Caco-2 (cell line): ENCODE measurements around the gene MACROD2. TPM values are rescaled to one million over a fixed set of nuclear protein-coding genes. Genes with fewer than 3 reads are reported as not detected.
"Not testable (repeated sequence)": the region's sequence is repeated elsewhere in the genome, so short reads cannot be mapped to it uniquely, and the experiment has no call there.

Experiments
- BruUV-seq: library from RNA; stranded (reverse); fragments of 400-500 nt; replicated peaks from 2 replicates; lab custom pipeline; 2021; lab: Mats Ljungman, UMichigan
- CTCF ChIA-PET: fragments of 300-600 bp; sonication (Branson Sonifier 250); formaldehyde crosslinking; loops from one replicate; lab custom pipeline; 2022; ENCODE audit warnings: antibody characterized with exemption; lab: Charles Lee
- POLR2A ChIA-PET: fragments of 300-600 bp; sonication (Branson Sonifier 250); formaldehyde crosslinking; loops from one replicate; lab custom pipeline; 2022; ENCODE audit warnings: antibody characterized with exemption; lab: Charles Lee
- DNase-seq, 2 experiments: peaks; one replicate each; pipeline versions ENCODE4 v3.0.0 to v3.0.0-alpha.2; 2020 to 2022
- H3K27me3 ChIP-seq: replicated peaks from 2 replicates; pipeline ENCODE4 v1.6.0; 2011; ENCODE audit warnings: low read length; ENCODE audit not compliant: control insufficient read depth, insufficient read depth
- H3K36me3 ChIP-seq: 2 replicates; pipeline ENCODE4 v1.5.1; 2011; ENCODE audit warnings: low read length; ENCODE audit not compliant: control insufficient read depth, insufficient read depth
- H3K4me1 ChIP-seq: fragments of 250-450 bp; sonication (Bioruptor Pico); 2 replicates; pipeline ENCODE4 v1.5.1; 2020; ENCODE audit warnings: mild to moderate bottlenecking
- H3K4me3 ChIP-seq: 2 replicates; pipeline ENCODE4 v1.5.1; 2011; ENCODE audit warnings: low read depth, mild to moderate bottlenecking, control low read depth, low read length
- H3K9me3 ChIP-seq: fragments of 250-450 bp; sonication (Bioruptor Pico); 2 replicates; pipeline ENCODE4 v1.5.1; 2020; ENCODE audit warnings: mild to moderate bottlenecking, moderate library complexity
- H3K27ac Mint-ChIP-seq: one replicate; pipeline ENCODE4 v1.8.0; 2022; ENCODE audit warnings: mixed read lengths; ENCODE audit not compliant: unreplicated experiment
- H3K27me3 Mint-ChIP-seq: one replicate; pipeline ENCODE4 v1.8.0; 2022; ENCODE audit warnings: mixed read lengths; ENCODE audit not compliant: insufficient read depth, unreplicated experiment
- H3K36me3 Mint-ChIP-seq: one replicate; pipeline ENCODE4 v1.8.0; 2022; ENCODE audit warnings: mild to moderate bottlenecking, mixed read lengths; ENCODE audit not compliant: insufficient read depth, unreplicated experiment
- H3K4me1 Mint-ChIP-seq: one replicate; pipeline ENCODE4 v1.8.0; 2022; ENCODE audit warnings: low read depth, mixed read lengths; ENCODE audit not compliant: unreplicated experiment
- H3K4me3 Mint-ChIP-seq: one replicate; pipeline ENCODE4 v1.8.0; 2022; ENCODE audit warnings: mild to moderate bottlenecking, moderate library complexity, mixed read lengths; ENCODE audit not compliant: unreplicated experiment
- H3K9me3 Mint-ChIP-seq: one replicate; pipeline ENCODE4 v1.8.0; 2022; ENCODE audit warnings: mixed read lengths; ENCODE audit not compliant: unreplicated experiment
- CTCF ChIP-seq, 2 experiments: fragments of 200-600 bp in 1 of 2; IDR thresholded peaks; 1 replicate in 1 of 2; 2 replicates in 1 of 2; pipeline versions ENCODE4 v1.5.1 to v1.8.0; 2011 to 2022; ENCODE audit warnings: antibody characterized with exemption in 1 of 2, control low read depth in 1 of 2, inconsistent platforms in 1 of 2, low read depth in 1 of 2, low read length in 1 of 2, mild to moderate bottlenecking in 1 of 2, moderate library complexity in 1 of 2; ENCODE audit not compliant: insufficient read depth in 1 of 2, severe bottlenecking in 1 of 2, unreplicated experiment in 1 of 2
- intact Hi-C: fragments of 100-400 bp; cut with micrococcal nuclease; formaldehyde crosslinking; loops from one replicate; pipeline ENCODE4 v1.10.0; 2022; ENCODE audit not compliant: unreplicated experiment
- total RNA-seq: library from RNA; stranded (reverse); gene quantifications from 2 replicates; pipeline ENCODE4 v1.2.3, GENCODE V29; 2022

The MACROD2 gene
- total RNA-seq, 1 experiment from 2014 or later: 6.4 TPM

GRCh38 chr20:15528391-15529111 is 1533.2 kb downstream of the MACROD2 start:
- Histone ChIP-seq H3K4me1 (no peaks in the 10 kb centered on the region), H3K4me3 (no peak overlapping the region), H3K27me3 (no peaks in the 10 kb centered on the region), H3K9me3 (0 out of 2 replicates have a peak, but pooled peaks cover 2% of the 10 kb centered on the region), H3K36me3 (no peaks in the 10 kb centered on the region)
- no peak for TF ChIP-seq CTCF (IDR thresholded peaks at IDR 0.05; ENCODE audit: insufficient read depth in 1 of 2, low read depth in 1 of 2, low read length in 1 of 2, severe bottlenecking in 1 of 2, unreplicated experiment in 1 of 2)
- Mint-ChIP-seq H3K4me1 (no peaks in the 10 kb centered on the region), H3K27ac (peak overlapping the region; percentile 34), H3K36me3 (no peaks in the 10 kb centered on the region), H3K27me3 (no peaks in the 10 kb centered on the region), H3K9me3 (no peaks in the 10 kb centered on the region), H3K4me3 (no peak overlapping the region)
- no TSS peak for BruUV-seq
- POLR2A ChIA-PET: no interaction called here
- intact Hi-C loops: no loop called here
- CTCF ChIA-PET: no interaction called here
- DNase-seq: no peak

DNA sequence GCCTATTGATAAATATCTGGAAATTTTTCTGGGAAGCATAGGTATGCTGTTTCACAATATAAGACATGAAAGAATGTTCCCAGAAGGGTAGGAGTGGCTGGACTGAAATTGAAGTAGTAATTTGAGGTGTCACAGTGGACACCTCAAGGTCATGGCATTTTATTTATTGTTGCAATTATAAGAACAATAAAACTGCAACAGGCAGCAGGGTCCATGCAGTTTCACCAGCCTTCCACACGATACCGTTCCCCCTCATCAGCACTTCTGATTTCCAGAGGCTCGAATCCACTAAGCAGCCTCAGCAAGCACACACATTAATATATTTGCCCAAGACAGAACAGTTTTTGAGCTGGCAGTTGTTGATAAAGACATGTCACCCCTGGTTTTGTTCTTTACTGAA is 1540.5 kb downstream of the MACROD2 start:
- intact Hi-C loops: no loop called here
- no peaks in the 10 kb centered on the region for H3K4me1 Mint-ChIP-seq
- H3K9me3 Mint-ChIP-seq: no peaks in the 10 kb centered on the region
- DNase-seq: no peak
- H3K36me3 Mint-ChIP-seq: no peaks in the 10 kb centered on the region
- no TSS peak for BruUV-seq
- no peak overlapping the region for H3K4me3 ChIP-seq
- H3K27ac Mint-ChIP-seq: no peak overlapping the region
- no peaks in the 10 kb centered on the region for H3K36me3 ChIP-seq
- ChIA-PET CTCF (no interaction called here), POLR2A (no interaction called here)
- 0 out of 2 replicates have a peak, but pooled peaks cover 2% of the 10 kb centered on the region for H3K9me3 ChIP-seq
- no peak for TF ChIP-seq CTCF (IDR thresholded peaks at IDR 0.05; ENCODE audit: insufficient read depth in 1 of 2, low read depth in 1 of 2, low read length in 1 of 2, severe bottlenecking in 1 of 2, unreplicated experiment in 1 of 2)
- H3K27me3 Mint-ChIP-seq: no peaks in the 10 kb centered on the region
- no peak overlapping the region for H3K4me3 Mint-ChIP-seq
- H3K27me3 ChIP-seq: no peaks in the 10 kb centered on the region
- H3K4me1 ChIP-seq: no peaks in the 10 kb centered on the region

- BruUV-seq, H3K4me3 Mint-ChIP-seq, H3K4me1 ChIP-seq, intact Hi-C loops, H3K4me1 Mint-ChIP-seq, CTCF ChIA-PET, H3K27ac Mint-ChIP-seq, H3K9me3 ChIP-seq, POLR2A ChIA-PET, DNase-seq, H3K4me3 ChIP-seq, H3K9me3 Mint-ChIP-seq, H3K36me3 ChIP-seq, H3K36me3 Mint-ChIP-seq, H3K27me3 ChIP-seq, H3K27me3 Mint-ChIP-seq: not testable (repeated sequence)
These were observed 1541.9 kb downstream of the MACROD2 start for GRCh38 chr20:15537200-15537599.
